Osteoblast (primary cell): ENCODE results near the gene PAK3. TPM values are rescaled to one million over a fixed set of nuclear protein-coding genes. Genes with fewer than 3 reads are reported as not detected.

Experiments
- DNase-seq: peaks from one replicate; pipeline ENCODE4 v3.0.0; 2011; ENCODE audit warnings: low spot score, mixed read lengths; ENCODE audit not compliant: insufficient read length; ENCODE audit errors: missing footprints
- H2AFZ ChIP-seq: 2 replicates; pipeline ENCODE4 v1.6.0; 2011; ENCODE audit warnings: mild to moderate bottlenecking, low read length
- H3K27ac ChIP-seq: 2 replicates; pipeline ENCODE4 v1.5.1; 2011; ENCODE audit warnings: mild to moderate bottlenecking, low read depth, low read length, moderate library complexity
- H3K27me3 ChIP-seq: 2 replicates; pipeline ENCODE4 v1.6.0; 2012; ENCODE audit warnings: mild to moderate bottlenecking, control low read depth, inconsistent platforms, low read length, moderate library complexity; ENCODE audit not compliant: insufficient read depth
- H3K36me3 ChIP-seq: 2 replicates; pipeline ENCODE4 v1.5.1; 2011; ENCODE audit warnings: mild to moderate bottlenecking, low read length, control low read depth, moderate library complexity; ENCODE audit not compliant: insufficient read depth
- H3K4me1 ChIP-seq: 2 replicates; pipeline ENCODE4 v1.5.1; 2011; ENCODE audit warnings: mild to moderate bottlenecking, low read length, control low read depth, moderate library complexity; ENCODE audit not compliant: insufficient read depth
- H3K4me2 ChIP-seq: 2 replicates; pipeline ENCODE4 v1.6.0; 2011; ENCODE audit warnings: mild to moderate bottlenecking, low read length; ENCODE audit not compliant: insufficient read depth
- H3K4me3 ChIP-seq: fragments of 200-600 bp; sonication (generic); 3 replicates; pipeline ENCODE4 v1.5.1; 2012; ENCODE audit warnings: mild to moderate bottlenecking, low read length, inconsistent platforms; ENCODE audit not compliant: insufficient read depth
- H3K79me2 ChIP-seq: 2 replicates; pipeline ENCODE4 v1.6.0; 2012; ENCODE audit warnings: mild to moderate bottlenecking, low read length, control low read depth, inconsistent platforms; ENCODE audit not compliant: insufficient read depth
- H3K9me3 ChIP-seq: 2 replicates; pipeline ENCODE4 v1.5.1; 2011; ENCODE audit warnings: low read depth, low read length, control low read depth
- H4K20me1 ChIP-seq: 2 replicates; pipeline ENCODE4 v1.6.0; 2012; ENCODE audit warnings: mild to moderate bottlenecking, low read length, control low read depth; ENCODE audit not compliant: insufficient read depth
- CTCF ChIP-seq: IDR thresholded peaks from 2 replicates; pipeline ENCODE4 v1.5.1; 2011; ENCODE audit warnings: mild to moderate bottlenecking, low read depth, low read length, moderate library complexity; ENCODE audit errors: extremely low read depth
- total RNA-seq: library from RNA; depleted of rRNA; stranded (reverse); fragments of >200 nt; gene quantifications from 2 replicates; pipeline ENCODE4 v1.2.3, GENCODE V29; 2012

The PAK3 gene
- total RNA-seq, 1 donor, result 1.4 TPM

GRCh38 chrX:111259559-111259958 lies 163.6 kb downstream of the PAK3 start:
- Histone ChIP-seq H3K4me3 (no peak overlapping the region), H3K79me2 (no peaks in the 10 kb centered on the region), H3K27me3 (peaks cover 23% of the 10 kb centered on the region), H3K4me1 (no peaks in the 10 kb centered on the region), H3K9me3 (no peaks in the 10 kb centered on the region), H3K4me2 (no peak overlapping the region), H2AFZ (no peak overlapping the region), H3K36me3 (no peaks in the 10 kb centered on the region), H4K20me1 (no peaks in the 10 kb centered on the region), H3K27ac (no peak overlapping the region)
- DNase-seq, result no peak
- no peak for TF ChIP-seq CTCF

GRCh38 chrX:111260451-111260850 lies 164.5 kb downstream of the PAK3 start:
- peaks cover 19% of the 10 kb centered on the region for H3K27me3 ChIP-seq
- TF ChIP-seq CTCF, result no peak

GRCh38 chrX:111262086-111262485 lies 166.1 kb downstream of the PAK3 start:
- Histone ChIP-seq H3K27me3 (peaks cover 28% of the 10 kb centered on the region), H3K9me3 (no peaks in the 10 kb centered on the region), H3K79me2 (no peaks in the 10 kb centered on the region), H2AFZ (no peak overlapping the region), H4K20me1 (no peaks in the 10 kb centered on the region), H3K4me3 (no peak overlapping the region), H3K4me2 (no peak overlapping the region), H3K27ac (no peak overlapping the region), H3K4me1 (no peaks in the 10 kb centered on the region), H3K36me3 (no peaks in the 10 kb centered on the region)
- no peak for TF ChIP-seq CTCF
- no peak for DNase-seq

More at GRCh38 chrX:111260451-111260850, 164.5 kb downstream of the PAK3 start:
- Histone ChIP-seq H3K9me3 (no peaks in the 10 kb centered on the region), H3K4me3 (no peak overlapping the region), H2AFZ (no peak overlapping the region), H3K79me2 (no peaks in the 10 kb centered on the region), H3K4me1 (no peaks in the 10 kb centered on the region), H4K20me1 (no peaks in the 10 kb centered on the region), H3K27ac (no peak overlapping the region), H3K36me3 (no peaks in the 10 kb centered on the region), H3K4me2 (no peak overlapping the region)
- peak; percentile 32 for DNase-seq

- Histone ChIP-seq H3K9me3 (no peaks in the 10 kb centered on the region), H3K79me2 (no peaks in the 10 kb centered on the region), H3K36me3 (no peaks in the 10 kb centered on the region), H4K20me1 (no peaks in the 10 kb centered on the region), H3K4me1 (no peaks in the 10 kb centered on the region), H3K27ac (no peak overlapping the region), H3K4me2 (no peak overlapping the region), H3K4me3 (no peak overlapping the region), H3K27me3 (peaks cover 41% of the 10 kb centered on the region), H2AFZ (no peak overlapping the region)
- no peak for DNase-seq
- no peak for TF ChIP-seq CTCF
Observed at GRCh38 chrX:111264385-111264784, 168.4 kb downstream of the PAK3 start.
